Mesendoderm (in vitro differentiated cells): Measurements from ENCODE around the gene SLC16A12.
"Not testable (repeated sequence)": the region's sequence is repeated elsewhere in the genome, so short reads cannot be mapped to it uniquely, and the experiment has no call there.

Experiments used
- DNase-seq: peaks from one replicate; pipeline ENCODE4 v3.0.0; 2013
- H2AK5ac ChIP-seq: 2 replicates; pipeline ENCODE4 v1.6.1; 2013; ENCODE audit warnings: low read length, inconsistent platforms
- H2BK120ac ChIP-seq: 2 replicates; pipeline ENCODE4 v1.6.1; 2013; ENCODE audit warnings: low read depth, mild to moderate bottlenecking, low read length, moderate library complexity, mixed read lengths
- H2BK15ac ChIP-seq: replicated peaks from 2 replicates; pipeline ENCODE4 v1.6.1; 2013; ENCODE audit warnings: low read depth, mild to moderate bottlenecking, moderate library complexity
- H2BK5ac ChIP-seq: 2 replicates; pipeline ENCODE4 v1.6.1; 2013; ENCODE audit warnings: low read length, inconsistent platforms
- H3K18ac ChIP-seq: 2 replicates; pipeline ENCODE4 v1.6.1; 2013; ENCODE audit warnings: mild to moderate bottlenecking, low read length, mixed read lengths
- H3K23ac ChIP-seq: one replicate; pipeline ENCODE4 v1.6.1; 2013; ENCODE audit warnings: low read length
- H3K27ac ChIP-seq: 2 replicates; pipeline ENCODE4 v1.5.1; 2013; ENCODE audit warnings: low read depth, mild to moderate bottlenecking, inconsistent platforms, low read length, moderate library complexity
- H3K27me3 ChIP-seq: 2 replicates; pipeline ENCODE4 v1.6.1; 2013; ENCODE audit warnings: low read length, control low read depth, mild to moderate bottlenecking, inconsistent platforms; ENCODE audit not compliant: insufficient read depth, poor library complexity
- H3K36me3 ChIP-seq: 2 replicates; pipeline ENCODE4 v1.6.1; 2013; ENCODE audit warnings: low read length, inconsistent platforms; ENCODE audit not compliant: control insufficient read depth, insufficient read depth
- H3K4ac ChIP-seq: one replicate; pipeline ENCODE4 v1.6.1; 2013; ENCODE audit warnings: low read depth, mild to moderate bottlenecking, low read length, moderate library complexity
- H3K4me1 ChIP-seq: 2 replicates; pipeline ENCODE4 v1.6.1; 2013; ENCODE audit warnings: low read depth, low read length, inconsistent platforms; ENCODE audit not compliant: control insufficient read depth
- H3K4me2 ChIP-seq: 2 replicates; pipeline ENCODE4 v1.6.1; 2013; ENCODE audit warnings: low read length
- H3K4me3 ChIP-seq: 2 replicates; pipeline ENCODE4 v1.5.1; 2013; ENCODE audit warnings: mild to moderate bottlenecking, low read length
- H3K56ac ChIP-seq: one replicate; pipeline ENCODE4 v1.6.1; 2013; ENCODE audit warnings: low read length
- H3K79me1 ChIP-seq: 2 replicates; pipeline ENCODE4 v1.6.1; 2013; ENCODE audit warnings: low read length, inconsistent platforms
- H3K79me2 ChIP-seq: 2 replicates; pipeline ENCODE4 v1.6.1; 2013; ENCODE audit warnings: mild to moderate bottlenecking, low read length; ENCODE audit not compliant: control insufficient read depth, insufficient read depth
- H3K9ac ChIP-seq: 2 replicates; pipeline ENCODE4 v1.6.1; 2013; ENCODE audit warnings: low read length, inconsistent platforms
- H4K5ac ChIP-seq: one replicate; pipeline ENCODE4 v1.6.1; 2013; ENCODE audit warnings: low read length
- H4K8ac ChIP-seq: one replicate; pipeline ENCODE4 v1.6.1; 2013; ENCODE audit warnings: low read depth, mild to moderate bottlenecking, control low read depth, low read length, moderate library complexity
- WGBS: extraction: QIAGEN DNeasy Blood & Tissue Kit; methylation state at CpG from one replicate; pipeline ENCODE4 v1.1.7; 2013; ENCODE audit warnings: low lambda C conversion rate, missing lambda C conversion rate; ENCODE audit not compliant: insufficient coverage; ENCODE audit errors: extremely low coverage; 5-methylcytosine and 5-hydroxymethylcytosine counted together

Gene SLC16A12

GRCh38 chr10:89410551-89410950, 124.8 kb downstream of the SLC16A12 start:
- H4K5ac ChIP-seq, H2BK15ac ChIP-seq, H3K4me3 ChIP-seq, H3K18ac ChIP-seq, H2BK120ac ChIP-seq, H2BK5ac ChIP-seq, H3K23ac ChIP-seq, H3K4me2 ChIP-seq, H4K8ac ChIP-seq, H2AK5ac ChIP-seq, H3K79me2 ChIP-seq, H3K36me3 ChIP-seq, DNase-seq, H3K27me3 ChIP-seq, H3K79me1 ChIP-seq, H3K56ac ChIP-seq, H3K27ac ChIP-seq, H3K9ac ChIP-seq, H3K4ac ChIP-seq, H3K4me1 ChIP-seq: not testable (repeated sequence)
- WGBS, result no CpG with 5 or more reads among the region's 5 CpGs

- not testable (repeated sequence) for H3K23ac ChIP-seq, H4K8ac ChIP-seq, H2BK15ac ChIP-seq, DNase-seq, H3K9ac ChIP-seq, H3K27ac ChIP-seq, H3K4me3 ChIP-seq, H2AK5ac ChIP-seq, H2BK120ac ChIP-seq, H3K18ac ChIP-seq, H3K4me1 ChIP-seq, H3K4me2 ChIP-seq, H3K36me3 ChIP-seq, H3K79me2 ChIP-seq, H3K4ac ChIP-seq, H3K79me1 ChIP-seq, H2BK5ac ChIP-seq, H3K56ac ChIP-seq, H4K5ac ChIP-seq, H3K27me3 ChIP-seq
- no CpG with 5 or more reads among the region's 5 CpGs for WGBS
Measured at GRCh38 chr10:89409282-89409681, 126.1 kb downstream of the SLC16A12 start.

- not testable (repeated sequence) for H2AK5ac ChIP-seq, H3K4ac ChIP-seq, H3K56ac ChIP-seq, H3K27me3 ChIP-seq, H2BK5ac ChIP-seq, H3K79me2 ChIP-seq, H3K4me2 ChIP-seq, H3K4me3 ChIP-seq, H3K23ac ChIP-seq, DNase-seq, H2BK120ac ChIP-seq, H3K18ac ChIP-seq, H3K36me3 ChIP-seq, H3K9ac ChIP-seq, H4K8ac ChIP-seq, H3K4me1 ChIP-seq, H4K5ac ChIP-seq, H2BK15ac ChIP-seq, H3K27ac ChIP-seq, H3K79me1 ChIP-seq
- no CpG with 5 or more reads among the region's 3 CpGs for WGBS
Measured at GRCh38 chr10:89407792-89408191, 127.6 kb downstream of the SLC16A12 start.

GRCh38 chr10:89406178-89406577, 129.2 kb downstream of the SLC16A12 start:
- not testable (repeated sequence) for H2BK15ac ChIP-seq, H3K4ac ChIP-seq
- no CpG with 5 or more reads among the region's 9 CpGs for WGBS

GRCh38 chr10:89404104-89405047, 131.0 kb downstream of the SLC16A12 start:
- Histone ChIP-seq H2BK5ac (no peak overlapping the region), H3K79me2 (no peaks in the 10 kb centered on the region), H3K27ac (no peak overlapping the region), H2BK15ac (no peak overlapping the region), H3K4ac (no peak overlapping the region), H3K4me2 (no peak overlapping the region), H3K4me1 (no peaks in the 10 kb centered on the region), H3K9ac (no peak overlapping the region), H3K4me3 (no peak overlapping the region), H4K8ac (no peak overlapping the region), H2AK5ac (no peak overlapping the region), H4K5ac (no peak overlapping the region), H3K27me3 (no peaks in the 10 kb centered on the region), H3K36me3 (no peaks in the 10 kb centered on the region), H2BK120ac (no peak overlapping the region), H3K18ac (no peak overlapping the region), H3K56ac (no peak overlapping the region), H3K79me1 (no peaks in the 10 kb centered on the region), H3K23ac (no peak overlapping the region)
- WGBS, result no CpG with 5 or more reads among the region's 11 CpGs
- DNase-seq, result no peak

More at GRCh38 chr10:89406178-89406577, 129.2 kb downstream of the SLC16A12 start:
- not testable (repeated sequence) for H3K9ac ChIP-seq, H3K56ac ChIP-seq, H3K79me2 ChIP-seq, H3K4me3 ChIP-seq, H3K27ac ChIP-seq, H2BK120ac ChIP-seq, H3K36me3 ChIP-seq, H3K27me3 ChIP-seq, H3K4me1 ChIP-seq, H3K18ac ChIP-seq, H2AK5ac ChIP-seq, H3K79me1 ChIP-seq, H3K4me2 ChIP-seq, DNase-seq, H4K8ac ChIP-seq, H3K23ac ChIP-seq, H4K5ac ChIP-seq, H2BK5ac ChIP-seq
